ENCODE results near the gene SLC25A25.

DNA sequence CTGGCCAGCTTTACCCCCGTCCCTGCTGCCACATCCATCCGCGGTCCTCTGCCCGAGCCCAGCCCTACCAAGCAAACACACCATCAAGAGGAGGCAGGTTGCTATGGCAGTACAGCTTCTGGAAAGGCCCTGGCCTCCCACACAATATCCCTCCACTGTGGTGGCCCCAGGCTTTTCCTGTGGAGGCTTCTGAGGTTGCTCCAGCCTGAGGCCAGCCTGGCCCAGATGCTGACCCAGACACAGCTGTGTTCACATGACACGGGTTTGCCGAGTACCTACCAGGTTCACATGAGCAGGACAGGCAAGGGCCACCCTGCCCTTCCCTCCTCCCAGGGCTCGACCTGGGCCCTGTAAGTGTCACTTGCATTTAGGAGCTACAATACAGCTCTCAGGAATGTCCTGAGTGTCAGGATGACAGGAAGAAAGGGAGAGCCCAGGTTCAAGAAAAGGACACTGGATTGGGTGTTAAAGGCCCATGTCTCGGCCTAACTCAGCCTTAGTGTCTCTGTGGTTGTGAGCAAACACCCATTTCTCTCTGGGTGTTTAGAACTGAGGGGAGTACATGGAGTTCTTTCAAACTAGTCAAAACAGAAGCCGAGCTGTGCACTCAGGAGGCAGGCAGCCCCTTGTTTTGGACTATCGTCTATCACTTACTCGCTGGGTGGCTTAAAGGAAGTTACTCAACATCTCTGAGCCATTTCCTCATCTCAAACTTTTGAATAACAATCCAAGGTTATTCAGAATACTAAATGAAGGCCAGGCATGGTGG, 41.1 kb upstream of the SLC25A25 start:
- TF ChIP-seq CTCF (conservative IDR thresholded peaks at IDR 0.05; ENCODE audit: low read length), result no peak
- no peak for TF ChIP-seq EZH2phosphoT487 (IDR thresholded peaks at IDR 0.05; ENCODE audit: borderline replicate concordance)

Measured in Loucy (cell line).